ENCODE data around the gene EXOC4. TPM values are rescaled to one million over a fixed set of nuclear protein-coding genes. Genes with fewer than 3 reads are reported as not detected.

EXOC4 gene
- total and polyA plus RNA-seq, 2 donors (not counting 1 experiment from before 2014, with no cell fraction given), result 79.6 to 158 TPM

DNA sequence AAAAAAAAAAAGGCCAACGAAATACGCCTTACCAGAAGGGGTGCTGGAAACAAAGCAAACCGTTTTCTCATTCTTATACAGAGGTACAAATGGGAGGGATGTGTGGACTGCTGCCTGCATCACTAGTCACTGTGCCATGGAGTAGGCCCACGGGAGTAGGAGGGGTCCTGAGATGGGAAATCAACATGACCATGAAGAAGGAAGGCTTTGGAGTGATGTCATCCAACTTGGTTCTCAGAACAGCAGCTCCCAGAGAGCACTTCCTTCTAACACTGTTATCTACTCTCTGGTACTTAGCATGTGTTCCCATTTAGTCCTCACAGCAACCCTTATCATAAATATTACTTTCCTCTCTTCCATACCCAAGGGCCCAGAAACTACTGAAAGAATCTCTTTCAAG, 814.3 kb downstream of the EXOC4 start:
- Histone ChIP-seq H3K27me3 (ENCODE audit: control insufficient read depth, insufficient read depth, low read length) (no peaks in the 10 kb centered on the region), H3K36me3 (ENCODE audit: control insufficient read depth, insufficient read depth, low read length) (no peaks in the 10 kb centered on the region), H3K9me3 (ENCODE audit: control insufficient read depth, insufficient read depth, low read depth, low read length) (no peaks in the 10 kb centered on the region), H3K4me1 (ENCODE audit: control insufficient read depth, extremely low read depth, insufficient read depth, low read length) (no peaks in the 10 kb centered on the region), H3K4me3 (replicated peaks in 1 of 4; ENCODE audit: control extremely low read depth in 1 of 4, insufficient read depth in 1 of 4, low read depth in 3 of 4, low read length in 4 of 4) (no peak overlapping the region), H3K4me2 (ENCODE audit: extremely low read depth, insufficient read depth, low read length) (no peak overlapping the region), H3K27ac (ENCODE audit: insufficient read depth, low read length) (no peak overlapping the region), H2AFZ (ENCODE audit: low read length) (no peak overlapping the region), H4K20me1 (ENCODE audit: control insufficient read depth, extremely low read depth, insufficient read depth, low read length) (no peaks in the 10 kb centered on the region), H3K79me2 (ENCODE audit: control insufficient read depth, insufficient read depth, low read length) (no peaks in the 10 kb centered on the region), H3K9ac (ENCODE audit: insufficient read depth, low read length) (no peak overlapping the region)
- TF ChIP-seq, protein P1, sequence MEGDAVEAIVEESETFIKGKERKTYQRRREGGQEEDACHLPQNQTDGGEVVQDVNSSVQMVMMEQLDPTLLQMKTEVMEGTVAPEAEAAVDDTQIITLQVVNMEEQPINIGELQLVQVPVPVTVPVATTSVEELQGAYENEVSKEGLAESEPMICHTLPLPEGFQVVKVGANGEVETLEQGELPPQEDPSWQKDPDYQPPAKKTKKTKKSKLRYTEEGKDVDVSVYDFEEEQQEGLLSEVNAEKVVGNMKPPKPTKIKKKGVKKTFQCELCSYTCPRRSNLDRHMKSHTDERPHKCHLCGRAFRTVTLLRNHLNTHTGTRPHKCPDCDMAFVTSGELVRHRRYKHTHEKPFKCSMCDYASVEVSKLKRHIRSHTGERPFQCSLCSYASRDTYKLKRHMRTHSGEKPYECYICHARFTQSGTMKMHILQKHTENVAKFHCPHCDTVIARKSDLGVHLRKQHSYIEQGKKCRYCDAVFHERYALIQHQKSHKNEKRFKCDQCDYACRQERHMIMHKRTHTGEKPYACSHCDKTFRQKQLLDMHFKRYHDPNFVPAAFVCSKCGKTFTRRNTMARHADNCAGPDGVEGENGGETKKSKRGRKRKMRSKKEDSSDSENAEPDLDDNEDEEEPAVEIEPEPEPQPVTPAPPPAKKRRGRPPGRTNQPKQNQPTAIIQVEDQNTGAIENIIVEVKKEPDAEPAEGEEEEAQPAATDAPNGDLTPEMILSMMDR (conservative IDR thresholded peaks at IDR 0.05 in 1 of 2, IDR thresholded peaks at IDR 0.05 in 1 of 2; ENCODE audit: low read depth in 1 of 2, low read length in 2 of 2), result no peak
- TF ChIP-seq EZH2 (IDR thresholded peaks at IDR 0.05; ENCODE audit: low read length, missing control alignments), result no peak
- DNase-seq (ENCODE audit: low read depth in 2 of 2), result no peak

GRCh38 chr7:134068670-134069069, 815.8 kb downstream of the EXOC4 start:
- Histone ChIP-seq H3K4me3 (replicated peaks in 1 of 4; ENCODE audit: control extremely low read depth in 1 of 4, insufficient read depth in 1 of 4, low read depth in 3 of 4, low read length in 4 of 4) (no peak overlapping the region), H3K9me3 (ENCODE audit: control insufficient read depth, insufficient read depth, low read depth, low read length) (no peaks in the 10 kb centered on the region), H3K4me2 (ENCODE audit: extremely low read depth, insufficient read depth, low read length) (no peak overlapping the region), H4K20me1 (ENCODE audit: control insufficient read depth, extremely low read depth, insufficient read depth, low read length) (no peaks in the 10 kb centered on the region), H3K27me3 (ENCODE audit: control insufficient read depth, insufficient read depth, low read length) (no peaks in the 10 kb centered on the region), H3K4me1 (ENCODE audit: control insufficient read depth, extremely low read depth, insufficient read depth, low read length) (no peaks in the 10 kb centered on the region), H3K27ac (ENCODE audit: insufficient read depth, low read length) (no peak overlapping the region), H3K36me3 (ENCODE audit: control insufficient read depth, insufficient read depth, low read length) (no peaks in the 10 kb centered on the region), H3K9ac (ENCODE audit: insufficient read depth, low read length) (no peak overlapping the region), H2AFZ (ENCODE audit: low read length) (no peak overlapping the region), H3K79me2 (ENCODE audit: control insufficient read depth, insufficient read depth, low read length) (no peaks in the 10 kb centered on the region)
- DNase-seq (ENCODE audit: low read depth in 2 of 2), result no peak
- no peak for TF ChIP-seq EZH2 (IDR thresholded peaks at IDR 0.05; ENCODE audit: low read length, missing control alignments)
- TF ChIP-seq, protein P1 (conservative IDR thresholded peaks at IDR 0.05 in 1 of 2, IDR thresholded peaks at IDR 0.05 in 1 of 2; ENCODE audit: low read depth in 1 of 2, low read length in 2 of 2), result no peak

DNA sequence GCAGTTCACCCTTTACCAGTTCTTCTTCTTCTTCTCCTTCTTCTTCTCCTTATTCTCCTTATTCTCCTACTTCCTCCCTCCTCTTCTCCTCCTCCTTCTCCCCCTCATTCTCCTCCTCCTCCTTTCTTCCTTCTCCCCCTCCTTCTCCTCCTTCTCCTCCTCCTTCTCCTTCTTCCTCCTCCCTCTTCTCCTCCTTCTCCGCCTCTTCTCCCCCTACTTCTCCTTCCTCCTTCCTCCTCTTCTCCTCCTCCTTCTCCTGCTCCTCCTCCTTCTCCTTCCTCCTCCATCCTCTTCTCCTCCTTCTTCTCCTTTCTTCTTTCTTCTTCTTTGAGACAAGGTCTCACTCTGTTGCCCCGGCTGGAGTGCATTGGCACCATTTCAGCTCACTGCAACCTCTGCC, 816.3 kb downstream of the EXOC4 start:
- H4K20me1 ChIP-seq (ENCODE audit: control insufficient read depth, extremely low read depth, insufficient read depth, low read length), result no peaks in the 10 kb centered on the region
- no peak overlapping the region for H3K9ac ChIP-seq (ENCODE audit: insufficient read depth, low read length)
- no peak overlapping the region for H3K27ac ChIP-seq (ENCODE audit: insufficient read depth, low read length)
- H3K9me3 ChIP-seq (ENCODE audit: control insufficient read depth, insufficient read depth, low read depth, low read length), result no peaks in the 10 kb centered on the region
- TF ChIP-seq EZH2 (IDR thresholded peaks at IDR 0.05; ENCODE audit: low read length, missing control alignments), result no peak
- TF ChIP-seq, protein P1 (conservative IDR thresholded peaks at IDR 0.05 in 1 of 2, IDR thresholded peaks at IDR 0.05 in 1 of 2; ENCODE audit: low read depth in 1 of 2, low read length in 2 of 2), result no peak
- no peak for DNase-seq (ENCODE audit: low read depth in 2 of 2)
- H3K4me2 ChIP-seq (ENCODE audit: extremely low read depth, insufficient read depth, low read length), result no peak overlapping the region
- no peak overlapping the region for H3K4me3 ChIP-seq (replicated peaks in 1 of 4; ENCODE audit: control extremely low read depth in 1 of 4, insufficient read depth in 1 of 4, low read depth in 3 of 4, low read length in 4 of 4)
- H3K36me3 ChIP-seq (ENCODE audit: control insufficient read depth, insufficient read depth, low read length), result no peaks in the 10 kb centered on the region
- H2AFZ ChIP-seq (ENCODE audit: low read length), result no peak overlapping the region
- H3K4me1 ChIP-seq (ENCODE audit: control insufficient read depth, extremely low read depth, insufficient read depth, low read length), result no peaks in the 10 kb centered on the region
- no peaks in the 10 kb centered on the region for H3K79me2 ChIP-seq (ENCODE audit: control insufficient read depth, insufficient read depth, low read length)
- H3K27me3 ChIP-seq (ENCODE audit: control insufficient read depth, insufficient read depth, low read length), result no peaks in the 10 kb centered on the region

Data from fibroblast of lung (primary cell).